GM10248 (cell line): ENCODE data around the gene DTNB.

Source experiments
- CTCF ChIA-PET: fragments of 300-600 bp; sonication (Branson Sonifier 250); formaldehyde crosslinking; extraction: SDS; loops from one replicate; lab custom pipeline; 2021; ENCODE audit warnings: antibody characterized with exemption; lab: Yijun Ruan, JAX
- POLR2A ChIA-PET: fragments of 350-650 bp; sonication (Branson Sonifier 250); formaldehyde crosslinking; extraction: SDS; loops from one replicate; lab custom pipeline; 2020; ENCODE audit warnings: antibody characterized with exemption; lab: Yijun Ruan, JAX
- DNase-seq: peaks from one replicate; pipeline ENCODE4 v3.0.0; 2012; ENCODE audit errors: extremely low spot score
- CTCF ChIP-seq: IDR thresholded peaks from 2 replicates; pipeline ENCODE4 v1.5.1; 2012; ENCODE audit warnings: mild to moderate bottlenecking, low read depth; ENCODE audit errors: extremely low read depth, missing control alignments, control extremely low read depth

DTNB gene

GRCh38 chr2:25673300-25674076, at the start of gene DTNB:
DTNB (minus strand) TSS chr2:25673577; CDS start chr2:25652660, 20,917 bp downstream.
- ChIA-PET CTCF (interaction anchor here (1.7 to 2.2 kb wide), 3 partner anchors 9 to 698 kb away, joined by 4 to 10 read pairs (median 6); no protein-coding TSS in a partner anchor), POLR2A (no interaction called here)
- no peak for TF ChIP-seq CTCF
- peak; percentile 91 for DNase-seq

GRCh38 chr2:25722224-25722623, 48.8 kb upstream of the DTNB start:
- ChIA-PET POLR2A (no interaction called here), CTCF (no interaction called here)
- TF ChIP-seq CTCF = no peak
- DNase-seq = no peak

GRCh38 chr2:25720575-25720974, 47.2 kb upstream of the DTNB start:
- CTCF ChIA-PET = interaction anchor here (1.2 to 2.6 kb wide), 2 partner anchors 12 to 21 kb away, joined by 3 to 10 read pairs; no protein-coding TSS in a partner anchor
- DNase-seq = no peak
- POLR2A ChIA-PET = no interaction called here
- no peak for TF ChIP-seq CTCF

- TF ChIP-seq CTCF = no peak
- ChIA-PET POLR2A (no interaction called here), CTCF (interaction anchor here (1.6 to 6.5 kb wide), 2 partner anchors 15 to 50 kb away, joined by 3 to 31 read pairs; no protein-coding TSS in a partner anchor)
Measured at GRCh38 chr2:25714740-25715139, 41.4 kb upstream of the DTNB start.

GRCh38 chr2:25712455-25712854, 39.1 kb upstream of the DTNB start:
- POLR2A ChIA-PET = no interaction called here
- DNase-seq = no peak

More at GRCh38 chr2:25714740-25715139, 41.4 kb upstream of the DTNB start:
- DNase-seq = no peak

More at GRCh38 chr2:25712455-25712854, 39.1 kb upstream of the DTNB start:
- CTCF ChIA-PET = interaction anchor here (1.2 to 3.2 kb wide), 2 partner anchors 12 to 26 kb away, joined by 4 to 22 read pairs; no protein-coding TSS in a partner anchor
- no peak for TF ChIP-seq CTCF
